GM23338 (cell line): ENCODE data around the gene LILRA1. TPM values are rescaled to one million over a fixed set of nuclear protein-coding genes. Genes with fewer than 3 reads are reported as not detected.

Experiments used
- ATAC-seq: fragments of 200-7000 bp; cut with Tn5 transposase; 3 replicates; pipeline ENCODE4 v1.9.1; 2020
- DNase-seq: peaks from one replicate; pipeline ENCODE4 v3.0.0-alpha.2; 2015; ENCODE audit warnings: low spot score
- H2AFZ ChIP-seq: fragments of 200-600 bp; sonication (generic); 2 replicates; pipeline ENCODE4 v1.8.0; 2016; ENCODE audit warnings: antibody characterized with exemption, mild to moderate bottlenecking, moderate library complexity
- H3F3A ChIP-seq: fragments of 200-600 bp; sonication (generic); replicated peaks from 2 replicates; pipeline ENCODE4 v1.8.0; 2017; ENCODE audit warnings: antibody characterized with exemption, mixed run types, low read depth
- H3K27ac ChIP-seq: fragments of 200-600 bp; sonication (generic); 2 replicates; pipeline ENCODE4 v1.6.1; 2016; ENCODE audit warnings: low read depth
- H3K27me3 ChIP-seq: fragments of 200-600 bp; sonication (generic); 2 replicates; pipeline ENCODE4 v1.8.0; 2016; ENCODE audit warnings: mild to moderate bottlenecking, mixed run types, moderate library complexity; ENCODE audit not compliant: insufficient read depth
- H3K36me3 ChIP-seq: fragments of 200-600 bp; sonication (generic); 2 replicates; pipeline ENCODE4 v1.8.0; 2016; ENCODE audit warnings: mild to moderate bottlenecking; ENCODE audit not compliant: insufficient read depth
- H3K4me1 ChIP-seq: fragments of 200-600 bp; sonication (generic); 2 replicates; pipeline ENCODE4 v1.8.0; 2016; ENCODE audit warnings: mild to moderate bottlenecking, moderate library complexity; ENCODE audit not compliant: insufficient read depth
- H3K4me2 ChIP-seq: fragments of 200-600 bp; sonication (generic); 2 replicates; pipeline ENCODE4 v1.7.1; 2017; ENCODE audit warnings: mixed run types
- H3K4me3 ChIP-seq: fragments of 200-600 bp; sonication (generic); 2 replicates; pipeline ENCODE4 v1.6.1; 2016; ENCODE audit warnings: mixed run types
- H3K79me2 ChIP-seq: fragments of 200-600 bp; sonication (generic); replicated peaks from 2 replicates; pipeline ENCODE4 v1.8.0; 2017; ENCODE audit warnings: mild to moderate bottlenecking; ENCODE audit not compliant: insufficient read depth
- H3K9me2 ChIP-seq: fragments of 200-600 bp; sonication (generic); 2 replicates; pipeline ENCODE4 v1.8.0; 2017; ENCODE audit not compliant: insufficient read depth
- H4K20me1 ChIP-seq: fragments of 200-600 bp; sonication (generic); replicated peaks from 2 replicates; pipeline ENCODE4 v1.8.0; 2017; ENCODE audit warnings: mild to moderate bottlenecking; ENCODE audit not compliant: insufficient read depth
- H3K27ac Mint-ChIP-seq: 2 replicates; pipeline ENCODE4 v1.8.0; 2020; ENCODE audit warnings: inconsistent platforms, mild to moderate bottlenecking, moderate library complexity, mixed read lengths
- H3K27me3 Mint-ChIP-seq: 3 replicates; pipeline ENCODE4 v1.8.0; 2022; ENCODE audit warnings: low read depth, mild to moderate bottlenecking, moderate library complexity, mixed read lengths, inconsistent platforms; ENCODE audit not compliant: insufficient read depth, poor library complexity
- H3K36me3 Mint-ChIP-seq: 3 replicates; pipeline ENCODE4 v1.8.0; 2021; ENCODE audit warnings: low read depth, mild to moderate bottlenecking, inconsistent platforms, moderate library complexity, mixed read lengths
- H3K4me1 Mint-ChIP-seq: 3 replicates; pipeline ENCODE4 v1.8.0; 2020; ENCODE audit warnings: mild to moderate bottlenecking, inconsistent platforms, mixed read lengths
- H3K4me3 Mint-ChIP-seq: 3 replicates; pipeline ENCODE4 v1.8.0; 2021; ENCODE audit warnings: moderate library complexity, mild to moderate bottlenecking, inconsistent platforms, mixed read lengths
- H3K9me3 Mint-ChIP-seq: 3 replicates; pipeline ENCODE4 v1.8.0; 2020; ENCODE audit warnings: moderate library complexity, mild to moderate bottlenecking, inconsistent platforms, mixed read lengths
- ETS1 ChIP-seq: IDR thresholded peaks from 2 replicates; pipeline ENCODE4 v1.6.1; 2016; ENCODE audit warnings: antibody characterized with exemption
- EZH2phosphoT487 ChIP-seq: fragments of 200-600 bp; sonication (generic); IDR thresholded peaks from one replicate; pipeline ENCODE4 v1.8.1; 2018; ENCODE audit warnings: antibody characterized with exemption; ENCODE audit not compliant: unreplicated experiment
- NANOG ChIP-seq: IDR thresholded peaks from 2 replicates; pipeline ENCODE4 v1.6.1; 2016; ENCODE audit warnings: antibody characterized with exemption, borderline replicate concordance
- POLR2AphosphoS5 ChIP-seq: IDR thresholded peaks from 2 replicates; pipeline ENCODE4 v1.6.1; 2016; ENCODE audit warnings: antibody characterized with exemption, low read depth
- ZNF114 ChIP-seq: fragments of 250-450 bp; sonication (Bioruptor Pico); IDR thresholded peaks from 2 replicates; pipeline ENCODE4 v1.5.0; 2020; ENCODE audit warnings: mild to moderate bottlenecking, moderate library complexity
- ZNF331 ChIP-seq: fragments of 250-450 bp; sonication (Bioruptor Pico); IDR thresholded peaks from 2 replicates; pipeline ENCODE4 v1.5.0; 2020; ENCODE audit warnings: low read depth, mild to moderate bottlenecking, moderate library complexity
- ZNF462 ChIP-seq: fragments of 250-450 bp; sonication (Bioruptor Pico); IDR thresholded peaks from 2 replicates; pipeline ENCODE4 v1.5.0; 2020; ENCODE audit warnings: mild to moderate bottlenecking, moderate library complexity
- polyA plus RNA-seq: library from polyadenylated mRNA; unstranded; fragments of >200 nt; fragmentation: Nextera tagmentation; extraction: Ambion mirVana; gene quantifications from 2 replicates; pipeline ENCODE4 v1.2.1, GENCODE V29; 2016
- total RNA-seq: library from RNA; depleted of rRNA; stranded (reverse); fragments of >200 nt; shearing (Covaris generic); gene quantifications from 2 replicates; pipeline ENCODE4 v1.2.3, GENCODE V29; 2014
- TF ChIP-seq, protein P1 (sequence below), 2 experiments: fragments of 200-600 bp in 1 of 2; sonication (generic) in 1 of 2; conservative IDR thresholded peaks; 2 replicates each; pipeline versions ENCODE4 v1.5.1 to v1.6.1; 2016 to 2017; ENCODE audit warnings: antibody characterized with exemption in 2 of 2, low read depth in 2 of 2, mild to moderate bottlenecking in 2 of 2, moderate library complexity in 1 of 2

LILRA1 gene
- total and polyA plus RNA-seq, 2 experiments from 2014 or later = not detected

- TF ChIP-seq ZNF462 (CRISPR knock-in tag) (no peak), ZNF114 (CRISPR knock-in tag) (no peak), POLR2AphosphoS5 (no peak), EZH2phosphoT487 (no peak), ZNF331 (no peak), NANOG (no peak)
These were observed 21.3 kb downstream of the LILRA1 start (continued) for GRCh38 chr19:54614726-54615125.

GRCh38 chr19:54616057-54616456 lies 22.6 kb downstream of the LILRA1 start:
- H3K27me3 ChIP-seq = no peaks in the 10 kb centered on the region
- H3K27ac ChIP-seq = no peak overlapping the region
- Mint-ChIP-seq H3K27ac (no peak overlapping the region), H3K27me3 (peaks cover 2% of the 10 kb centered on the region), H3K4me3 (no peak overlapping the region), H3K4me1 (no peaks in the 10 kb centered on the region), H3K9me3 (peaks cover 91% of the 10 kb centered on the region), H3K36me3 (peaks cover 21% of the 10 kb centered on the region)
- TF ChIP-seq, protein P1, sequence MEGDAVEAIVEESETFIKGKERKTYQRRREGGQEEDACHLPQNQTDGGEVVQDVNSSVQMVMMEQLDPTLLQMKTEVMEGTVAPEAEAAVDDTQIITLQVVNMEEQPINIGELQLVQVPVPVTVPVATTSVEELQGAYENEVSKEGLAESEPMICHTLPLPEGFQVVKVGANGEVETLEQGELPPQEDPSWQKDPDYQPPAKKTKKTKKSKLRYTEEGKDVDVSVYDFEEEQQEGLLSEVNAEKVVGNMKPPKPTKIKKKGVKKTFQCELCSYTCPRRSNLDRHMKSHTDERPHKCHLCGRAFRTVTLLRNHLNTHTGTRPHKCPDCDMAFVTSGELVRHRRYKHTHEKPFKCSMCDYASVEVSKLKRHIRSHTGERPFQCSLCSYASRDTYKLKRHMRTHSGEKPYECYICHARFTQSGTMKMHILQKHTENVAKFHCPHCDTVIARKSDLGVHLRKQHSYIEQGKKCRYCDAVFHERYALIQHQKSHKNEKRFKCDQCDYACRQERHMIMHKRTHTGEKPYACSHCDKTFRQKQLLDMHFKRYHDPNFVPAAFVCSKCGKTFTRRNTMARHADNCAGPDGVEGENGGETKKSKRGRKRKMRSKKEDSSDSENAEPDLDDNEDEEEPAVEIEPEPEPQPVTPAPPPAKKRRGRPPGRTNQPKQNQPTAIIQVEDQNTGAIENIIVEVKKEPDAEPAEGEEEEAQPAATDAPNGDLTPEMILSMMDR (conservative IDR thresholded peaks at IDR 0.05; ENCODE audit: low read depth in 2 of 2) = no peak
- no peak for TF ChIP-seq EZH2phosphoT487
- TF ChIP-seq ETS1 = no peak
- 0 out of 2 replicates have a peak, but pooled peaks cover under 1% of the 10 kb centered on the region for H3K36me3 ChIP-seq
- no peaks in the 10 kb centered on the region for H3K9me2 ChIP-seq
- no peaks in the 10 kb centered on the region for H3K79me2 ChIP-seq
- no peak for ATAC-seq
- H4K20me1 ChIP-seq = no peaks in the 10 kb centered on the region
- no peak overlapping the region for H2AFZ ChIP-seq
- H3F3A ChIP-seq = no peaks in the 10 kb centered on the region
- no peak for DNase-seq
- no peaks in the 10 kb centered on the region for H3K4me1 ChIP-seq
- no peak overlapping the region for H3K4me3 ChIP-seq
- H3K4me2 ChIP-seq = no peak overlapping the region
